ENCODE data around the gene CEND1. TPM values are rescaled to one million over a fixed set of nuclear protein-coding genes. Genes with fewer than 3 reads are reported as not detected.

The CEND1 gene
- total and polyA plus RNA-seq, 2 of the 13 experiments (the other 11 are each of a cell fraction or from before 2014, with no cell fraction given), result not detected

GRCh38 chr11:747158-748006, 42.5 kb downstream of the CEND1 start, which contains the start of gene TALDO1 (continued):
- TF ChIP-seq MYC (CRISPR knock-in tag; IDR thresholded peaks at IDR 0.05; ENCODE audit: borderline replicate concordance), result peak; percentile 42; the same call in 1 of the 2 replicates
- no peak for TF ChIP-seq MEF2D (CRISPR knock-in tag; IDR thresholded peaks at IDR 0.05)
- peak; percentile 76 for TF ChIP-seq E2F5 (CRISPR knock-in tag; conservative IDR thresholded peaks at IDR 0.05)
- no peak for TF ChIP-seq ZNF496 (CRISPR knock-in tag; IDR thresholded peaks at IDR 0.05; ENCODE audit: insufficient replicate concordance)
- TF ChIP-seq ZFP91 (CRISPR knock-in tag; IDR thresholded peaks at IDR 0.05; ENCODE audit: borderline replicate concordance), result peak; percentile 74
- TF ChIP-seq NFKB2 (CRISPR knock-in tag; IDR thresholded peaks at IDR 0.05; ENCODE audit: borderline replicate concordance), result no peak
- no peak for TF ChIP-seq AKNA (CRISPR knock-in tag; IDR thresholded peaks at IDR 0.05; ENCODE audit: borderline replicate concordance)
- no peak for TF ChIP-seq FLYWCH1 (CRISPR knock-in tag; IDR thresholded peaks at IDR 0.05)
- TF ChIP-seq HDAC6 (IDR thresholded peaks at IDR 0.05; ENCODE audit: low read depth, low read length), result no peak
- TF ChIP-seq MTF2 (CRISPR knock-in tag; IDR thresholded peaks at IDR 0.05; ENCODE audit: borderline replicate concordance), result no peak
- TF ChIP-seq ATRX (CRISPR knock-in tag; IDR thresholded peaks at IDR 0.05; ENCODE audit: borderline replicate concordance), result no peak
- peak; percentile 72 for TF ChIP-seq BORCS8-MEF2B (CRISPR knock-in tag; IDR thresholded peaks at IDR 0.05)
- no peak for TF ChIP-seq ZNF615 (CRISPR knock-in tag; IDR thresholded peaks at IDR 0.05; ENCODE audit: borderline replicate concordance)
- no peak for TF ChIP-seq ZKSCAN1 (IDR thresholded peaks at IDR 0.05; ENCODE audit: low read length)
- no peak for TF ChIP-seq NONO (IDR thresholded peaks at IDR 0.05)
- peak; percentile 55 for TF ChIP-seq NONO (CRISPR knock-in tag; conservative IDR thresholded peaks at IDR 0.05)
- no peak for TF ChIP-seq ZNF354B (CRISPR knock-in tag; IDR thresholded peaks at IDR 0.05)
- TF ChIP-seq ZNF777 (CRISPR knock-in tag; IDR thresholded peaks at IDR 0.05), result peak; percentile 52
- TF ChIP-seq PPARG (CRISPR knock-in tag; conservative IDR thresholded peaks at IDR 0.05), result no peak
- TF ChIP-seq ATF3 (CRISPR knock-in tag; IDR thresholded peaks at IDR 0.05), result no peak
- TF ChIP-seq ZNF44 (CRISPR knock-in tag; IDR thresholded peaks at IDR 0.05), result peak; percentile 41; the same call in 1 of the 2 replicates
- no peak for TF ChIP-seq ARHGAP35 (CRISPR knock-in tag; IDR thresholded peaks at IDR 0.05; ENCODE audit: borderline replicate concordance)

Measured in HepG2 (cell line).